NCI-H774 (cell line): ENCODE data around the gene TMEM221.
A peak's percentile ranks its signal among the peaks of the same experiment; 100 is the strongest.

Experiments
- DNase-seq: peaks from one replicate; lab custom pipeline; 2025; lab: John Stamatoyannopoulos, UW

TMEM221 gene

GRCh38 chr19:17473041-17473440 is 24.6 kb upstream of the TMEM221 start:
- no peak for DNase-seq

DNA sequence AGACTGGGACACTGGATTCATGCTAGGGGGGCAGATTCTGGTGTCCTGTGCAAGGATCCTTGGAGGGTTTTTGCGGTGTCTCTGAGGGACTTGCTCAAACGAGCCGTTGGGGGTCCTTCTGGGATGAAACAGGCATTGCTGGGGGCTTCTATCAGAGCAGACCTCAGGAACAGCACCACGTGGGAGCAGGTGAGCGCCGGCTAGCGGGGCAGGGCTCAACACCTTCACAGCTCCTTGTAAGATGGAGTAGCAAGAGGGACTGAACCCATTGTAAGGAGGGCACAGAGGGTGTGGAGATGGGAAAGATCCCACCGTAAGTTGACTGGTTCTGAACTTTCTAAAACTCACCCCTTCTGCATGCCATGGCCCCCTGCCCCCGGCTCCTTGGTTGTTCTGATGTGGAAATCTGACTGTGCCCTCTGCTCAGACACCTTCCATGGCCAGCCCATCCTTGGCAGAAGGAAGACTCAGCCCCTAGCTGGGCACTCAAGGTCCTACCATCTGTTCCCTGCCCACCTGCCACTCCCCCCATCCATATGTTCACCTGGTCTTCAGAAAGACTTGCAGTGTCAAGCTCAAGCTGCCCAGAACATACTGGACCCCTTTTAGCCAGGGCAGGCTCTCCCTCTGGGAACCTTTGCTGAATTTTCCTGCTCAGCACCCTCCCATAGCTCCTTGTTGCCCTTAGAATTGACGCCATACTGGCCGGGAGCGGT is 23.1 kb upstream of the TMEM221 start:
- no peak for DNase-seq

DNA sequence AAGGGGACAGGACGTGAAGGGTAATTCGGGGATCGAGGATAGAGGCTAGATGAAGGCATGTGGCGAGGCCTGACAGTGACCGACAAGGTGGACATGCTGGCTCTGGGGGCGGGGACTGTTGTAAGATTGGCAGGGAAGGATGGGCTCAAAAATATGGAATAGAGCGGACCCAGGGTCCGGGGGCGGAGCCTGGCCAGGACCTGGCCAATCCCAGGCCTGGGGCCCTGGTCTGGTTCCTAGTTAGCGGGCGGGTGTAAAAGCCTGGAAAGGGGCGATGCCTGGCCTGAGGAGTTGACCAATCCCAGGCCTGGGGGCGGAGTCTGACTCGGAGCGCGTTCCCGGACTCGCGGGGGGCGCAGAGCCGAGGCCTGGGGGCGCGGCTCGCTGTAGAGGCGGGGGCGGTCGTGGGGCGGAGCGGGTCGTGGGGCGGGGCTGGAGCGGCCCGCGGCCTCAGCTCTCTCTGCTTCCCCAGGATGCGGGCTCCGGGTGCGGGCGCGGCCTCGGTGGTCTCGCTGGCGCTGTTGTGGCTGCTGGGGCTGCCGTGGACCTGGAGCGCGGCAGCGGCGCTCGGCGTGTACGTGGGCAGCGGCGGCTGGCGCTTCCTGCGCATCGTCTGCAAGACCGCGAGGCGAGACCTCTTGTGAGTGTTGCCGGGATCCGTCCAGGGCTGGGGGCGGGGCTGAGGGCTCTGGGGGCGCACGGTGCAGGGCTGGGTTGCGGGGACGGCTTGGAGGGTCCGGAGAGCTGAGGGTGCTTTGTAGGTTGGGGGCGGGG is 21.8 kb upstream of the TMEM221 start, which contains the start of gene SLC27A1:
Gene SLC27A1, plus strand, starts transcription at position 457 of the 774 bp plus-strand sequence. Its CDS starts 17 bp downstream, at position 474.
- DNase-seq = peak; percentile 96

DNA sequence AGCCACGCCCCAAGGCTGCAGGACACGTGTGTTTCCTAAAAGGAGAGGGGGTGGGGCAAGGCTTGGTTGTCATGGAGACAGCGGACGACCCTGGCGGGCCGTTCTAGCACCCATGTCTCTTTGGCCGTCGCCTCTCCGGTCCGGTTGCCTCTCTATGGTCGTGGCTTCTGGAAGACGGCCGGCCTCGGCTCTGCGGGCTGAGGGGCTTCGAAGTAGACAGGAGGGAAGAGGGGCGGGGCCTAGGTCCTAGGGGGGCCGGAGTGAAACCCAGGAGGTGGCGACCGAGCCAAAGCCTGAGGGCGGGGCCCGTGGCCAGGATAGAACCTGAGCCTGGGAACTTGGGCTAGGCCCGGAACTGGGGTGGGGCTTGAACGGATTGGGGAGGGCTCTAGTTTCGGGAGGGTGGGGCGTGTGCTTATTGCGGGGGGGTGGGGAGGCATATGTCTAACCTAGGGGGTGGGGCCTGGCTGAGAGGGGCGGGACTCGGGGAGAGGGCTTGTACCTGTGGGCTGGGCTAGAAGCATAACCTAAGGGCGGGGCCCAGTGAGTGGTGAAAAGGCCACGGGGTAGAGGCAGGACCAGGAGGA is 21.1 kb upstream of the TMEM221 start:
- peak; percentile 91 for DNase-seq

DNA sequence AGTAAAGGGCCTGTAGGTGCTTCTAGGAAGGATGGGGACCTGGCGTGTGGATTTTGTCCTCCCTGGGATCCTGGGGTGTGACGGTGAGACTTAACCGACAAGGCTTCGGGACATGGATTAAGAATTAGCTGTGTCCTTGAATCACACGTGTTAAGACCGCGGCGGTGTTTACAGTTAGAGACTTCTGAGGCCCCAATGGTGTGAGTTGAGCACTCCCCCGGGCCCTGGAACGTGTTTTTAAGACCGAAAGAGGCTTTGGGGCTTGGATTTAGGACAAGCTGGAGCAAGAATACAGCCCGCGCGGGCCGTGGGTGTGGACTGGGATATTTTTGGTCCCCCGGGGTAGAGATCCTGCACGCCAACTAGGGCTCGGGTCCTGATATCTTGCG is 20.6 kb upstream of the TMEM221 start:
- DNase-seq = no peak

- no peak for DNase-seq
These were observed 20.0 kb upstream of the TMEM221 start for GRCh38 chr19:17468302-17469091.

- no peak for DNase-seq
These were observed 19.2 kb upstream of the TMEM221 start for GRCh38 chr19:17467471-17468301.

DNA sequence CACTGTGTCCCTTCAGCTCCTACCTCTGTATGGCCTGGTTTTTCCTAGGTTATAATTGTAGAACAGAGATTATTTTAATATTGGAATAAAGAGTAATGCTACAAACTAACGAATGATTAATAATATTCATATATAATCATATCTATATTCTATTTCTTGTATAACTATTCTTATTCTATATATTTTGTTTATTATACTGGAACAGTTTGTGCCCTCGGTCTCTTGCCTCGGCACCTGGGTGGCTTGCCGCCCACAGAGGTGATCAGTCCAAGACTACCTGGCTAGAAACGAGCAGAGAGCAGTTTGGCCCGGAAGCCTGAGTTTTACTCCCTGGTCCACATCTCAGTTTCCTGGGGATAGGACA is 18.0 kb upstream of the TMEM221 start:
- DNase-seq = no peak

DNA sequence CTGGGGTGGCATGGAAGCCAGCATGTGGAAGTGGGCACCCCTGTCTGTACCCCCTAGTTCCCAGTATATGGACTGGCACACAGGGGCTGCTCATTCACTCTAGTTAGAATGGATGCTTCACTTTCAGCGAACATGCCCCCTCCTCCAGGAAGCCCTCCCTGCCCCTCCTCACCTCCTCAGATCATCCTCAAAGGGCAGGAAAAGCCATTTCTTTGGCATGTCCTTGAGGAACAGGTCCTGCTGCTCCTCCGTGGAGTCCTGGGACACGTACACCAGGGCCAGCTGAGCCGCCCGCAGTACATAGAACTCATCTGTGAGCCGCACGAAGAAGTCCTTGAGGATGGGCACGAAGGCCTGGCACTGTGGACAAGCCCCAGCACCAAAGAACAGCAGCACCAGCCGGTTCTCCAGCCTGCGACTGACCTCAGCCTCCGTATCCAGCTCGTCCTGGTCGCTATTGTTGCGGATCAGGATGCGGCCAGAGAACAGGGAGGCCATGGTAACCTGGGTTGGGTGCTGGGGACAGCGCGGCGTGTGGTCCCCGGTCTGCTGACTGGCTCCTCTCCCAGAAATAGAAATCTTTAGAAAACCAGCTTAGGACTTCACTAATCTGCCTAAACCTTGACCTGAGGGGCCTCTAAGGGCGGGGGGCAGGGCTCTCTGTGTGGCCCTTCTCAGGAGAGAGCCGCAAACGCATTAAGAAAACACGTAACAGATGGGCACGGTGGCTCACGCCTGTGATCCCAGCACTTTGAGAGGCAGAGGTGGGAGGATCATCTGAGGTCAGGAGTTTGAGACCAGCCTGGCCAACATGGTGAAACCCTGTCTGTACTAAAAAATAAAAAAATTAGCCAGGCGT is 12.1 kb upstream of the TMEM221 start, which contains the start of gene NXNL1:
Gene NXNL1, minus strand, starts transcription at position 555 of the 859 bp plus-strand sequence. Its CDS starts 57 bp downstream, at position 498.
- DNase-seq = no peak

- DNase-seq = no peak
These were observed 10.5 kb upstream of the TMEM221 start for GRCh38 chr19:17458970-17459369.

- no peak for DNase-seq
These were observed 9.1 kb upstream of the TMEM221 start for GRCh38 chr19:17457616-17458015.

- no peak for DNase-seq
These were observed 7.7 kb upstream of the TMEM221 start for GRCh38 chr19:17456127-17456526.

GRCh38 chr19:17455308-17456123 is 7.0 kb upstream of the TMEM221 start:
- no peak for DNase-seq

DNA sequence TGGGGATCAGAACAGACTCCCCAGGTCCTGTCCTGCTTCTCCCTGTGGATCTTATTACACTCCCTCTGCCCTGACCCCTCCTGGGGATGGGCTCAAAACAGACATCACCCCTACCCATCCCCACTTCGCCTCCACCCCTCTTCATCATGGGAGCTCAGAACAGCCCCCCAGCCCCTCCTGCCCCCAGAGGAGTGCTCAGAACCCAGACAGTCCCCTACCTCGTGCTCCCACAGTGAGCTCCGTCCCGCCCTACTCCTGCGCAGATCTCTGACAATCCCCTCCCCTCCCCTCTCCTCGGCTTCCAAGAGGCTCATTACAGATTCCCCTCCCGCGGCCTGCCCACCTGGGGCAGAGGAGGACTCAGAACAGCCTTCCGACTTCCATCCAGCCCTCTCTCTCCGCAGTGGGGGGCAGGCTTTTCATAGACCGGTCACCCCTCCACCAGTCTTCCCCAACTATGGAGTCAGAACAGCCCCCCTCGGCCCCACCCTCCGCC is 6.2 kb upstream of the TMEM221 start:
- DNase-seq = no peak

DNA sequence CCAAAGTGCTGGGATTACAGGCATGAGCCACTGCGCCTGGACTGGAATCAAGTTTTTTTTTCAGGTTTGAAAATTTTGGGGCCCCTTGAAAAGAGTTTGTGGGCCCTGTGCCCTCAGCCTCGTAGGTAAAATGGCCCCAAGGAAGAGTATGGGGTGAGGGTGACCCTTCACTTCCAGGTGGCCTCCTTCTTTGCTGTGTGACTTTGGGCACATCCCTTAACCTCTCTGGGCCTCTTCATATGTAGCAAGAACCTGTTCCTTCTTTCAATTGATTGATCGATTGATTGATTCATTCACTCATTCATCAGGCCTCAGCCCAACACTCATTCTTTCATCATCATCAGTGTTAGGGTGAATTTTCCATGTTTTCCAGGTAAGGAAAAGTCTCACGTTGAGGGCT is 3.4 kb upstream of the TMEM221 start:
- no peak for DNase-seq

- no peak for DNase-seq
These were observed 2.0 kb upstream of the TMEM221 start for GRCh38 chr19:17450264-17451075.

GRCh38 chr19:17447704-17448130 is 751 bp downstream of the TMEM221 start:
- DNase-seq = no peak

DNA sequence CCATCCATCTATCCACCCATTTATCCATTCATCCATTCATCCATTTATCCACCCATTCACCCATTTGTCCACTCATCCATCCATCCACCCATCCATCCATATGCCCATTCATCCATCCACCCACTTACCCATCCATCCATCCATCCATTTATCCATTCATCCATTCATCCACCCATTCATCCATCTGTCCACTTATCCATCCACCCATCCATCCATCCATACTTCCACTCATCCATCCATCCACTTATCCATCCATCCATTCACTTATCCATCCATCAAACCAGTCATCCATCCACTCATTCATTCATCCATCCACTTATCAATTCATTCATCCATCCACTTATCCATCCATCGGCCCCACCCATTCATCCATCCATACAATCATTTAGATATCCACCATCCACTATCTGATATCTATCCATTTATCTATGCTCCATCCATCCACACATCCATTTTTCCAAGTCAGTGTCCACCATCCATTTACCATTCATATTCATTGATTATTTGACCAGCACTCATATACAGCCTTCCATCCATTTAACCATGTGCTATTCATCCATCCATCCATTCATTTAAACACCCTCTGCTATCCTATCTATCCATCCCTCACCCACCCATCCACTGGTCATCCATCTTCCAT is 2.8 kb downstream of the TMEM221 start:
- DNase-seq = no peak
